Ecto neural progenitor cell (in vitro differentiated cells): Measurements from ENCODE around the gene CD9.
A peak's percentile ranks its signal among the peaks of the same experiment; 100 is the strongest.
"Not testable (repeated sequence)": the region's sequence is repeated elsewhere in the genome, so short reads cannot be mapped to it uniquely, and the experiment has no call there.

ENCODE experiments used
- DNase-seq: peaks from one replicate; pipeline ENCODE4 v3.0.0-alpha.2; 2018; ENCODE audit warnings: low spot score

Gene CD9

GRCh38 chr12:6180268-6181051 lies 19.7 kb upstream of the CD9 start:
- peak; percentile 63 for DNase-seq

- DNase-seq = no peak
These were observed 19.0 kb upstream of the CD9 start for GRCh38 chr12:6181166-6181565.

- DNase-seq = no peak
These were observed 18.5 kb upstream of the CD9 start for GRCh38 chr12:6181583-6182278.

- no peak for DNase-seq
These were observed 17.8 kb upstream of the CD9 start for GRCh38 chr12:6182279-6182898.

GRCh38 chr12:6183689-6184428 lies 16.3 kb upstream of the CD9 start:
- DNase-seq = no peak

- DNase-seq = no peak
These were observed 14.0 kb upstream of the CD9 start for GRCh38 chr12:6185961-6186827.

GRCh38 chr12:6187948-6188793 lies 12.0 kb upstream of the CD9 start:
- no peak for DNase-seq

- DNase-seq = no peak
These were observed 11.2 kb upstream of the CD9 start for GRCh38 chr12:6189028-6189427.

- not testable (repeated sequence) for DNase-seq
These were observed 10.1 kb upstream of the CD9 start for GRCh38 chr12:6189952-6190598.

GRCh38 chr12:6190767-6191530 lies 9.3 kb upstream of the CD9 start:
- DNase-seq = not testable (repeated sequence)

GRCh38 chr12:6192604-6193380 lies 7.4 kb upstream of the CD9 start:
- DNase-seq = no peak

GRCh38 chr12:6193853-6194815 lies 6.1 kb upstream of the CD9 start:
- DNase-seq = peak; percentile 69

GRCh38 chr12:6195665-6196535 lies 4.3 kb upstream of the CD9 start:
- DNase-seq = peak; percentile 94

- DNase-seq = no peak
These were observed 2.1 kb upstream of the CD9 start for GRCh38 chr12:6198051-6198450.

- no peak for DNase-seq
These were observed 1.6 kb upstream of the CD9 start for GRCh38 chr12:6198556-6198955.

GRCh38 chr12:6198985-6199530 lies 1.1 kb upstream of the CD9 start:
- DNase-seq = no peak
